ENCODE results near the gene GSTK1.

The GSTK1 gene

GRCh38 chr7:143245123-143245522 is 18.1 kb upstream of the GSTK1 start:
- peak in 1 of 2 experiments; percentile 64 for DNase-seq (ENCODE audit: low read depth in 1 of 2, low spot score in 1 of 2)
- no peak for TF ChIP-seq POLR2AphosphoS5 (IDR thresholded peaks at IDR 0.05; ENCODE audit: low read depth)
- TF ChIP-seq SPI1 (IDR thresholded peaks at IDR 0.05; ENCODE audit: borderline replicate concordance, low read depth), result no peak
- no peak for TF ChIP-seq CTCF (IDR thresholded peaks at IDR 0.05; ENCODE audit: insufficient read depth, low read length)
- TF ChIP-seq GABPA (IDR thresholded peaks at IDR 0.05; ENCODE audit: low read depth), result no peak
- no peak for TF ChIP-seq REST (IDR thresholded peaks at IDR 0.05; ENCODE audit: insufficient replicate concordance, low read depth)
- Histone ChIP-seq H3K27me3 (ENCODE audit: insufficient read depth, poor library complexity, severe bottlenecking) (no peaks in the 10 kb centered on the region), H3K27ac (replicated peaks) (no peak overlapping the region), H3K4me3 (replicated peaks; ENCODE audit: insufficient read depth, low read length) (no peak overlapping the region)

GRCh38 chr7:143247372-143247771 is 15.9 kb upstream of the GSTK1 start:
- TF ChIP-seq CTCF (IDR thresholded peaks at IDR 0.05; ENCODE audit: insufficient read depth, low read length), result no peak
- TF ChIP-seq SPI1 (IDR thresholded peaks at IDR 0.05; ENCODE audit: borderline replicate concordance, low read depth), result no peak
- H3K27ac ChIP-seq (replicated peaks), result no peak overlapping the region
- H3K4me3 ChIP-seq (replicated peaks; ENCODE audit: insufficient read depth, low read length), result no peak overlapping the region
- DNase-seq (ENCODE audit: low read depth in 1 of 2, low spot score in 1 of 2), result no peak
- no peaks in the 10 kb centered on the region for H3K27me3 ChIP-seq (ENCODE audit: insufficient read depth, poor library complexity, severe bottlenecking)

GRCh38 chr7:143248761-143249354 is 14.4 kb upstream of the GSTK1 start:
- TF ChIP-seq POLR2AphosphoS5 (IDR thresholded peaks at IDR 0.05; ENCODE audit: low read depth) (no peak), REST (IDR thresholded peaks at IDR 0.05; ENCODE audit: insufficient replicate concordance, low read depth) (no peak), CTCF (IDR thresholded peaks at IDR 0.05; ENCODE audit: insufficient read depth, low read length) (no peak), GABPA (IDR thresholded peaks at IDR 0.05; ENCODE audit: low read depth) (no peak)
- no peak for DNase-seq (ENCODE audit: low read depth in 1 of 2, low spot score in 1 of 2)
- H3K27ac ChIP-seq (replicated peaks), result no peak overlapping the region

GRCh38 chr7:143250199-143250598 is 13.0 kb upstream of the GSTK1 start:
- DNase-seq (ENCODE audit: low read depth in 1 of 2, low spot score in 1 of 2), result no peak
- no peak overlapping the region for H3K27ac ChIP-seq (replicated peaks)

More at GRCh38 chr7:143248761-143249354, 14.4 kb upstream of the GSTK1 start:
- H3K4me3 ChIP-seq (replicated peaks; ENCODE audit: insufficient read depth, low read length), result no peak overlapping the region
- no peaks in the 10 kb centered on the region for H3K27me3 ChIP-seq (ENCODE audit: insufficient read depth, poor library complexity, severe bottlenecking)

More at GRCh38 chr7:143250199-143250598, 13.0 kb upstream of the GSTK1 start:
- Histone ChIP-seq H3K4me3 (replicated peaks; ENCODE audit: insufficient read depth, low read length) (no peak overlapping the region), H3K27me3 (ENCODE audit: insufficient read depth, poor library complexity, severe bottlenecking) (no peaks in the 10 kb centered on the region)
- no peak for TF ChIP-seq CTCF (IDR thresholded peaks at IDR 0.05; ENCODE audit: insufficient read depth, low read length)
- no peak for TF ChIP-seq POLR2AphosphoS5 (IDR thresholded peaks at IDR 0.05; ENCODE audit: low read depth)
- TF ChIP-seq SPI1 (IDR thresholded peaks at IDR 0.05; ENCODE audit: borderline replicate concordance, low read depth), result no peak
- TF ChIP-seq GABPA (IDR thresholded peaks at IDR 0.05; ENCODE audit: low read depth), result no peak
- TF ChIP-seq REST (IDR thresholded peaks at IDR 0.05; ENCODE audit: insufficient replicate concordance, low read depth), result no peak
